Panc1 (cell line): ENCODE data around the gene APOL2.
"Not testable (repeated sequence)": the region's sequence is repeated elsewhere in the genome, so short reads cannot be mapped to it uniquely, and the experiment has no call there.

Experiments used
- POLR2AphosphoS5 ChIP-seq: IDR thresholded peaks from 2 replicates; pipeline ENCODE4 v1.6.1; 2012; ENCODE audit warnings: mild to moderate bottlenecking, low read depth, low read length, moderate library complexity
- REST ChIP-seq, 2 experiments: IDR thresholded peaks; 2 replicates each; pipeline ENCODE4 v1.6.1; 2011 to 2012; ENCODE audit warnings: low read depth in 2 of 2, control low read depth in 1 of 2, low read length in 1 of 2, mild to moderate bottlenecking in 1 of 2, moderate library complexity in 1 of 2; ENCODE audit not compliant: insufficient read depth in 1 of 2
- TF ChIP-seq, protein P1 (sequence below): fragments of 450-650 bp; IDR thresholded peaks from 2 replicates; pipeline ENCODE4 v1.5.1; 2017; ENCODE audit warnings: mild to moderate bottlenecking

- TF ChIP-seq REST (IDR thresholded peaks at IDR 0.05; ENCODE audit: insufficient read depth in 1 of 2, low read depth in 2 of 2, low read length in 1 of 2); POLR2AphosphoS5: not testable (repeated sequence)
- TF ChIP-seq, protein P1, sequence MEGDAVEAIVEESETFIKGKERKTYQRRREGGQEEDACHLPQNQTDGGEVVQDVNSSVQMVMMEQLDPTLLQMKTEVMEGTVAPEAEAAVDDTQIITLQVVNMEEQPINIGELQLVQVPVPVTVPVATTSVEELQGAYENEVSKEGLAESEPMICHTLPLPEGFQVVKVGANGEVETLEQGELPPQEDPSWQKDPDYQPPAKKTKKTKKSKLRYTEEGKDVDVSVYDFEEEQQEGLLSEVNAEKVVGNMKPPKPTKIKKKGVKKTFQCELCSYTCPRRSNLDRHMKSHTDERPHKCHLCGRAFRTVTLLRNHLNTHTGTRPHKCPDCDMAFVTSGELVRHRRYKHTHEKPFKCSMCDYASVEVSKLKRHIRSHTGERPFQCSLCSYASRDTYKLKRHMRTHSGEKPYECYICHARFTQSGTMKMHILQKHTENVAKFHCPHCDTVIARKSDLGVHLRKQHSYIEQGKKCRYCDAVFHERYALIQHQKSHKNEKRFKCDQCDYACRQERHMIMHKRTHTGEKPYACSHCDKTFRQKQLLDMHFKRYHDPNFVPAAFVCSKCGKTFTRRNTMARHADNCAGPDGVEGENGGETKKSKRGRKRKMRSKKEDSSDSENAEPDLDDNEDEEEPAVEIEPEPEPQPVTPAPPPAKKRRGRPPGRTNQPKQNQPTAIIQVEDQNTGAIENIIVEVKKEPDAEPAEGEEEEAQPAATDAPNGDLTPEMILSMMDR, result not testable (repeated sequence)
Observed at GRCh38 chr22:36271951-36272350, 32.6 kb upstream of the APOL2 start.
